ENCODE results near the gene LCA5. TPM values are rescaled to one million over a fixed set of nuclear protein-coding genes. Genes with fewer than 3 reads are reported as not detected.

LCA5 gene
- 2.4 and 4.2 TPM in 2 replicates for total RNA-seq

DNA sequence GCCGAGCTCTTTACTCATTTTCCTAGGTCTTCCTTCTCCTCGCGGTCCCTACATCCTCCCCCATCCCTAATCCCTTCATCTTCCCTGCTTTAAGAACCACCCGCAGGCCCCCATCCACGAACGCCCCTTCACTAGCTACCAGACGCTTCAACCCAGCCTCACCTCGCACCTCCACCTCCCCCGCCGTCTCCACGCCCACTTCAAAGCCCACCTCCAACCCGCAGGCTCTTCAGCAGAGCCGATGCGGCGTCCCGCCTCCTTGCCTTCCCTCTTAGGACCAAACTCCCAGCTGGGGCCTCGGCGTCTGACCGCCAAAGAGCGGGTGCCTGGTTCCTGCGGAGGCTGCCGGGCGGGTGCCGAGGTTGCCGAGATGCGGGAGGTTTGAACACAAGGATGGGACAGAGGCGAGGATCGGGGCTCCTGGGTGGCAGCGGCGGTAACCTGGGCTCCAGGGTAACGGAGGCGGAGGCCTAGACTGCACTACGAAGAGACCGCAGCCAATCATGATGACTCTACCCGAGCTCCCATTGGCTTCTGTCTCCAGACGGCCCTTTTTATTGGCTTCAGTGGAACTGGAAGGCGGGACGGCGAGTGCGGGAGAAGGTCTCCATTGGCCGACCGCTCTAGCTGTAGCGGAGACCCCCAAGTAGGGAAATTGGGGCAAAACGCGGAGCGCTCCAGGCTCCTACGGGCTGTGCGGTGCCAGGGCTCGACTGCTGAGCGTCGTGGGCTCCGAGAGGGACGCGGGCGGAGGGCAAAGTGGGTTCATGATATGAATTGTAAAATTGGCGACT is at the start of gene LCA5:
Gene LCA5 (minus strand): TSS at position 477 of the 794 bp plus-strand sequence. CDS start 18,536 bp downstream, outside the sequence.

Small RNA genes lying within 50 kb of the gene (small RNA-seq; reads per million reads assigned to genes)
- not detected for gene DBIP1 (ENCODE audit: low replicate concordance)

Other genes starting within 250 kb of the LCA5 start
- 0.22 and 1.6 TPM in 2 replicates for gene SH3BGRL2, start 93.9 kb upstream of the LCA5 start, total RNA-seq